ENCODE data around the gene APH1A.

The APH1A gene

GRCh38 chr1:150273311-150273710, 4.5 kb upstream of the APH1A start:
- Histone ChIP-seq H3K4me2 (ENCODE audit: low read depth, low read length, poor library complexity, severe bottlenecking) (no peak overlapping the region), H3F3A (ENCODE audit: insufficient read depth) (no peaks in the 10 kb centered on the region), H3K4me3 (ENCODE audit: insufficient read depth, low read length, poor library complexity, severe bottlenecking) (no peak overlapping the region), H3K9me2 (replicated peaks; ENCODE audit: insufficient read depth, low read length) (no peaks in the 10 kb centered on the region), H3K79me2 (ENCODE audit: insufficient read depth, low read length) (peaks cover 4% of the 10 kb centered on the region), H3K27ac (ENCODE audit: low read depth, low read length) (no peak overlapping the region), H3K36me3 (ENCODE audit: low read length) (no peaks in the 10 kb centered on the region), H3K9ac (ENCODE audit: low read length) (no peak overlapping the region), H3K27me3 (ENCODE audit: low read length) (no peaks in the 10 kb centered on the region), H2AFZ (ENCODE audit: low read depth, low read length, severe bottlenecking) (no peak overlapping the region), H4K20me1 (ENCODE audit: low read depth, low read length) (no peaks in the 10 kb centered on the region), H3K9me3 (ENCODE audit: insufficient read depth, low read length) (no peaks in the 10 kb centered on the region)
- TF ChIP-seq EZH2phosphoT487 (conservative IDR thresholded peaks at IDR 0.05; ENCODE audit: low read length) (no peak), CTCF (IDR thresholded peaks at IDR 0.05; ENCODE audit: insufficient read depth, low read length, poor library complexity, severe bottlenecking) (no peak)

GRCh38 chr1:150271291-150271959, 2.6 kb upstream of the APH1A start:
- Histone ChIP-seq H3F3A (ENCODE audit: insufficient read depth) (no peaks in the 10 kb centered on the region), H3K9ac (ENCODE audit: low read length) (no peak overlapping the region), H2AFZ (ENCODE audit: low read depth, low read length, severe bottlenecking) (no peak overlapping the region), H3K27me3 (ENCODE audit: low read length) (no peaks in the 10 kb centered on the region), H3K36me3 (ENCODE audit: low read length) (no peaks in the 10 kb centered on the region), H3K79me2 (ENCODE audit: insufficient read depth, low read length) (peaks cover 17% of the 10 kb centered on the region), H3K9me2 (replicated peaks; ENCODE audit: insufficient read depth, low read length) (no peaks in the 10 kb centered on the region), H3K4me3 (ENCODE audit: insufficient read depth, low read length, poor library complexity, severe bottlenecking) (no peak overlapping the region), H3K9me3 (ENCODE audit: insufficient read depth, low read length) (no peaks in the 10 kb centered on the region), H3K27ac (ENCODE audit: low read depth, low read length) (no peak overlapping the region), H4K20me1 (ENCODE audit: low read depth, low read length) (no peaks in the 10 kb centered on the region), H3K4me2 (ENCODE audit: low read depth, low read length, poor library complexity, severe bottlenecking) (no peak overlapping the region)
- TF ChIP-seq CTCF (IDR thresholded peaks at IDR 0.05; ENCODE audit: insufficient read depth, low read length, poor library complexity, severe bottlenecking) (no peak), EZH2phosphoT487 (conservative IDR thresholded peaks at IDR 0.05; ENCODE audit: low read length) (no peak)

GRCh38 chr1:150269451-150269850, 635 bp upstream of the APH1A start:
- Histone ChIP-seq H3K4me2 (ENCODE audit: low read depth, low read length, poor library complexity, severe bottlenecking) (peak overlapping the region; percentile 85), H3K36me3 (ENCODE audit: low read length) (no peaks in the 10 kb centered on the region), H4K20me1 (ENCODE audit: low read depth, low read length) (no peaks in the 10 kb centered on the region), H3K4me3 (ENCODE audit: insufficient read depth, low read length, poor library complexity, severe bottlenecking) (peak overlapping the region; percentile 94), H3K9ac (ENCODE audit: low read length) (peak overlapping the region; percentile 97), H3F3A (ENCODE audit: insufficient read depth) (peaks cover 1% of the 10 kb centered on the region; the same call in 1 of the 2 replicates), H3K79me2 (ENCODE audit: insufficient read depth, low read length) (peaks cover 17% of the 10 kb centered on the region), H3K9me2 (replicated peaks; ENCODE audit: insufficient read depth, low read length) (no peaks in the 10 kb centered on the region), H3K27ac (ENCODE audit: low read depth, low read length) (no peak overlapping the region), H3K9me3 (ENCODE audit: insufficient read depth, low read length) (no peaks in the 10 kb centered on the region), H2AFZ (ENCODE audit: low read depth, low read length, severe bottlenecking) (peak overlapping the region; percentile 95), H3K27me3 (ENCODE audit: low read length) (no peaks in the 10 kb centered on the region)
- no peak for TF ChIP-seq CTCF (IDR thresholded peaks at IDR 0.05; ENCODE audit: insufficient read depth, low read length, poor library complexity, severe bottlenecking)
- no peak for TF ChIP-seq EZH2phosphoT487 (conservative IDR thresholded peaks at IDR 0.05; ENCODE audit: low read length)

All from SU-DHL-6 (cell line).